Calu3 (cell line): ENCODE data around the gene PRKG2. TPM values are rescaled to one million over a fixed set of nuclear protein-coding genes. Genes with fewer than 3 reads are reported as not detected.

Source experiments
- BruUV-seq: library from RNA; stranded (reverse); fragments of 400-500 nt; replicated peaks from 2 replicates; lab custom pipeline; 2021; lab: Mats Ljungman, UMichigan
- CTCF ChIA-PET: fragments of 300-600 bp; sonication (Branson Sonifier 250); formaldehyde crosslinking; loops from one replicate; lab custom pipeline; 2022; ENCODE audit warnings: antibody characterized with exemption; lab: Charles Lee
- DNase-seq: peaks from one replicate; pipeline ENCODE4 v3.0.0; 2022
- H3K27ac Mint-ChIP-seq: one replicate; pipeline ENCODE4 v1.8.0; 2022; ENCODE audit warnings: mixed read lengths; ENCODE audit not compliant: unreplicated experiment
- H3K27me3 Mint-ChIP-seq: one replicate; pipeline ENCODE4 v1.8.0; 2022; ENCODE audit warnings: mixed read lengths; ENCODE audit not compliant: unreplicated experiment
- H3K36me3 Mint-ChIP-seq: one replicate; pipeline ENCODE4 v1.8.0; 2022; ENCODE audit warnings: mild to moderate bottlenecking, moderate library complexity, mixed read lengths; ENCODE audit not compliant: insufficient read depth, unreplicated experiment
- H3K4me1 Mint-ChIP-seq: one replicate; pipeline ENCODE4 v1.8.0; 2022; ENCODE audit warnings: mild to moderate bottlenecking, low read depth, mixed read lengths; ENCODE audit not compliant: unreplicated experiment
- H3K4me3 Mint-ChIP-seq: one replicate; pipeline ENCODE4 v1.8.0; 2022; ENCODE audit warnings: mild to moderate bottlenecking, low read depth, moderate library complexity, mixed read lengths; ENCODE audit not compliant: unreplicated experiment
- H3K9me3 Mint-ChIP-seq: one replicate; pipeline ENCODE4 v1.8.0; 2022; ENCODE audit warnings: low read depth, mixed read lengths; ENCODE audit not compliant: unreplicated experiment
- intact Hi-C: fragments of 100-400 bp; cut with micrococcal nuclease; formaldehyde crosslinking; loops from one replicate; pipeline ENCODE4 v1.10.0; 2022; ENCODE audit not compliant: unreplicated experiment
- total RNA-seq: library from RNA; stranded (reverse); gene quantifications from 2 replicates; pipeline ENCODE4 v1.2.3, GENCODE V29; 2022
- TF ChIP-seq, protein P1 (sequence below): fragments of 200-600 bp; IDR thresholded peaks from one replicate; pipeline ENCODE4 v1.8.0; 2022; ENCODE audit warnings: antibody characterized with exemption; ENCODE audit not compliant: unreplicated experiment

Gene PRKG2
- total RNA-seq, 1 experiment from 2014 or later = 0.76 TPM

DNA sequence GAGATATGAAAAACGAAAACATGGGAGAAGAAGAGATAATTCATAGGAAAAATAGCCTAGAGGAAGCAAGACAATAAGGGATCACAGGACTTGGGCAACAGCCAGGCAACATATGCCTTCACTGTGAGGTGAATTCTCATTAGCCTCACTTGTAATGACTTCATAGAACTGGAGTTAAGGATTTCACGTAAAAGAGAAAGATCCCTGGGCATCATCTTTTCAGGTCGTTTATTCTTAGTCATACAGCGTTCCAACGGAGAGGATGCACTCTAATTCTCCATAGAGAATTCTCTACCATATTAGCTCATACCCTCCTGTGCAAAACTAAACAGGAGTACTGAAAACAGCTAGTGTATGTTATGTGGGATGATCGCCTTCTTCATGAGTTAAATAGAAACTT lies 1.4 kb downstream of the PRKG2 start:
- H3K27me3 Mint-ChIP-seq = peaks cover 7% of the 10 kb centered on the region
- no peaks in the 10 kb centered on the region for H3K9me3 Mint-ChIP-seq

DNA sequence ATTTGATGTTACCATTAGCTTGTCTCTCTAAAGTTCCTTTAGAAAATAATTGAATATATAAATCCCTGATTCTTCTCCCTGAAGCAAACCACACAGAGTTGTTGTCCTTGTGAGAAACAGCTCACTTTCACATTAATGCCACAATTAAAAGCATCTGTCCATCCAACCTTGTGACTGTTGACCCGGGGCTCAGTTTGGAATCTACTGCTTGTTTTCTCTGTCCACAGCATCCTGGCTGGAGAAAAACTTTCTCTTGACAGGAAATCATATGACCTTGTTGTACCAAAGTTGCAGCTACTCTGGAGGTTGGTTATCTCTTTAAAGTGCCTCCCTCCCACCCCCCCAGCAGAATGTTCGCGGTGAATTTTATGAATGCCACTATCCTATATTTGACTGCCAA lies 3.1 kb downstream of the PRKG2 start:
- peaks cover 7% of the 10 kb centered on the region for H3K27me3 Mint-ChIP-seq

More for the DNA sequence above, 1.4 kb downstream of the PRKG2 start:
- Mint-ChIP-seq H3K4me1 (no peaks in the 10 kb centered on the region), H3K27ac (no peak overlapping the region), H3K36me3 (peaks cover 6% of the 10 kb centered on the region), H3K4me3 (no peak overlapping the region)
- CTCF ChIA-PET = interaction anchor here (0.6 kb wide), 1 partner anchor 1199 kb away, joined by 3 read pairs; no protein-coding TSS in a partner anchor
- intact Hi-C loops = no loop called here
- BruUV-seq = no TSS peak
- TF ChIP-seq, protein P1, sequence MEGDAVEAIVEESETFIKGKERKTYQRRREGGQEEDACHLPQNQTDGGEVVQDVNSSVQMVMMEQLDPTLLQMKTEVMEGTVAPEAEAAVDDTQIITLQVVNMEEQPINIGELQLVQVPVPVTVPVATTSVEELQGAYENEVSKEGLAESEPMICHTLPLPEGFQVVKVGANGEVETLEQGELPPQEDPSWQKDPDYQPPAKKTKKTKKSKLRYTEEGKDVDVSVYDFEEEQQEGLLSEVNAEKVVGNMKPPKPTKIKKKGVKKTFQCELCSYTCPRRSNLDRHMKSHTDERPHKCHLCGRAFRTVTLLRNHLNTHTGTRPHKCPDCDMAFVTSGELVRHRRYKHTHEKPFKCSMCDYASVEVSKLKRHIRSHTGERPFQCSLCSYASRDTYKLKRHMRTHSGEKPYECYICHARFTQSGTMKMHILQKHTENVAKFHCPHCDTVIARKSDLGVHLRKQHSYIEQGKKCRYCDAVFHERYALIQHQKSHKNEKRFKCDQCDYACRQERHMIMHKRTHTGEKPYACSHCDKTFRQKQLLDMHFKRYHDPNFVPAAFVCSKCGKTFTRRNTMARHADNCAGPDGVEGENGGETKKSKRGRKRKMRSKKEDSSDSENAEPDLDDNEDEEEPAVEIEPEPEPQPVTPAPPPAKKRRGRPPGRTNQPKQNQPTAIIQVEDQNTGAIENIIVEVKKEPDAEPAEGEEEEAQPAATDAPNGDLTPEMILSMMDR = no peak
- no peak for DNase-seq

DNA sequence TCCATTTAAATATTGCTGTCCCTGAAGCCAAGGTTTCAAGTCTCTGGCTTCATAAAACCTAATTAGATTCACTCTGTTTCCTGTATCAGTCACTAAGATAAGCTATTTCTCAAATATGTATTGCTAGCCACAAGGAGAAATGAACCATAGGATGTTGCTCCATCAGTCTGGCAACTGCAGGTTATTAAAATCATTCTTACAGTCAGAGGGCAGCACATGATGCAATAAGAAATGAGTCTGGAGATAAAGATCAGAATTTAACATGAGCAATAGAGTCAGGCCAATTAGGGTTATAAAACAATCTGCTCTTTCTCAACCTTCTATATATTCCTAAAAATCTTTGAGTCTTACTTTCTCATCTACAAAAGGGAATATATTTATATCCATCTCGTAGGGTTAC lies 7.2 kb downstream of the PRKG2 start:
- no TSS peak for BruUV-seq
- H3K9me3 Mint-ChIP-seq = no peaks in the 10 kb centered on the region
- no peaks in the 10 kb centered on the region for H3K4me1 Mint-ChIP-seq
- CTCF ChIA-PET = no interaction called here
- H3K27ac Mint-ChIP-seq = no peak overlapping the region
- intact Hi-C loops = no loop called here
- no peaks in the 10 kb centered on the region for H3K36me3 Mint-ChIP-seq
- DNase-seq = no peak
- TF ChIP-seq, protein P1 = no peak
- no peak overlapping the region for H3K4me3 Mint-ChIP-seq
- H3K27me3 Mint-ChIP-seq = peaks cover 7% of the 10 kb centered on the region

More for the DNA sequence above, 3.1 kb downstream of the PRKG2 start:
- H3K4me3 Mint-ChIP-seq = no peak overlapping the region
- intact Hi-C loops = no loop called here
- TF ChIP-seq, protein P1 = no peak
- no TSS peak for BruUV-seq
- peaks cover 6% of the 10 kb centered on the region for H3K36me3 Mint-ChIP-seq
- CTCF ChIA-PET = no interaction called here
- DNase-seq = no peak
- H3K27ac Mint-ChIP-seq = no peak overlapping the region
- no peaks in the 10 kb centered on the region for H3K9me3 Mint-ChIP-seq
- no peaks in the 10 kb centered on the region for H3K4me1 Mint-ChIP-seq

DNA sequence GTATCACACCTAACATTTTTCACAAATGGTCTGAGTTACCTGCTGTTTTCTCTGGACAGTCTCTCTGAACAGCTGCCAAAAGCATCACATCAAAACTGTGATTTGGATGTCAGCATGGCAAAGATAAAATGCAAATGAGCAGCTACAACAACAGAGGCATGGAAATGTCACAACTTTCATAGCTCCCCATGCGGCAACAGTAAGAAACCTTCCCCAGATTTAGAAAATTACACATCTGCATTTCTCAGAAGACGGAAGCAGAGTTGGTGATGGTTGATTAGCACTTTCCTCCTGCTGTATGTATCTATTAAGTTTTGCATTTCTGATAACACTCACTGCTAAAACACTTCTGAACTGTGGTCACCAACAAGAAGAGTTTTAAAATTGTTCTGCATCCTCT lies 9.7 kb downstream of the PRKG2 start:
- H3K27ac Mint-ChIP-seq = no peak overlapping the region
- no peaks in the 10 kb centered on the region for H3K36me3 Mint-ChIP-seq
- TF ChIP-seq, protein P1 = no peak

More for the DNA sequence above, 9.7 kb downstream of the PRKG2 start:
- DNase-seq = no peak
- Mint-ChIP-seq H3K9me3 (no peaks in the 10 kb centered on the region), H3K27me3 (no peaks in the 10 kb centered on the region), H3K4me1 (no peaks in the 10 kb centered on the region), H3K4me3 (no peak overlapping the region)
- intact Hi-C loops = no loop called here
- BruUV-seq = no TSS peak
- CTCF ChIA-PET = no interaction called here
